ENCODE results near the gene C19orf33.

C19orf33 gene

DNA sequence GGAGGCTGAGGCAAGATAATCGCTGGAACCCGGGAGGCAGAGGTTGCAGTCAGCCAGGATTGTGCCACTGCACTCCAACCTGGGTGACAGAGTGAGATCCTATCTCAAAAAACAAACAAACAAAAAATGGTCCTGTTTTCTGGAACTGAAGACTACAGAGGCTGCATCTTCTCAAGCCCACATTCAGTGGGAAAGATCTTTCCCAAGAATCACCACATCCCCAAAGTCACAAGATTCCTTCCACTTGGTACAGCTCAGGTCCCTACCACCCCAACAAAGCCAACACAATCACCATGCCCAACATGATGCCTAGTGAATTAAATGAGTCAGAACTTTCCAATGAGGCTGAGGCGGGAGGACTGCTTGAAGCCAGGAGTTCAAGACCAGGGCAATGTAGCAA is 46.8 kb downstream of the C19orf33 start:
- Histone ChIP-seq H3K4me1 (no peaks in the 10 kb centered on the region), H3K79me2 (no peaks in the 10 kb centered on the region), H3K9ac (no peak overlapping the region), H3K27ac (no peak overlapping the region), H2AFZ (no peak overlapping the region), H3K4me2 (ENCODE audit: low read length) (no peak overlapping the region), H3K36me3 (ENCODE audit: control insufficient read depth, insufficient read depth, low read length) (no peaks in the 10 kb centered on the region), H3K9me3 (ENCODE audit: control insufficient read depth, low read length) (no peaks in the 10 kb centered on the region), H3K27me3 (ENCODE audit: control insufficient read depth, insufficient read depth, low read length) (no peaks in the 10 kb centered on the region), H3K4me3 (ENCODE audit: low read depth, low read length) (no peak overlapping the region)
- TF ChIP-seq, protein P1, sequence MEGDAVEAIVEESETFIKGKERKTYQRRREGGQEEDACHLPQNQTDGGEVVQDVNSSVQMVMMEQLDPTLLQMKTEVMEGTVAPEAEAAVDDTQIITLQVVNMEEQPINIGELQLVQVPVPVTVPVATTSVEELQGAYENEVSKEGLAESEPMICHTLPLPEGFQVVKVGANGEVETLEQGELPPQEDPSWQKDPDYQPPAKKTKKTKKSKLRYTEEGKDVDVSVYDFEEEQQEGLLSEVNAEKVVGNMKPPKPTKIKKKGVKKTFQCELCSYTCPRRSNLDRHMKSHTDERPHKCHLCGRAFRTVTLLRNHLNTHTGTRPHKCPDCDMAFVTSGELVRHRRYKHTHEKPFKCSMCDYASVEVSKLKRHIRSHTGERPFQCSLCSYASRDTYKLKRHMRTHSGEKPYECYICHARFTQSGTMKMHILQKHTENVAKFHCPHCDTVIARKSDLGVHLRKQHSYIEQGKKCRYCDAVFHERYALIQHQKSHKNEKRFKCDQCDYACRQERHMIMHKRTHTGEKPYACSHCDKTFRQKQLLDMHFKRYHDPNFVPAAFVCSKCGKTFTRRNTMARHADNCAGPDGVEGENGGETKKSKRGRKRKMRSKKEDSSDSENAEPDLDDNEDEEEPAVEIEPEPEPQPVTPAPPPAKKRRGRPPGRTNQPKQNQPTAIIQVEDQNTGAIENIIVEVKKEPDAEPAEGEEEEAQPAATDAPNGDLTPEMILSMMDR (IDR thresholded peaks at IDR 0.05), result no peak

DNA sequence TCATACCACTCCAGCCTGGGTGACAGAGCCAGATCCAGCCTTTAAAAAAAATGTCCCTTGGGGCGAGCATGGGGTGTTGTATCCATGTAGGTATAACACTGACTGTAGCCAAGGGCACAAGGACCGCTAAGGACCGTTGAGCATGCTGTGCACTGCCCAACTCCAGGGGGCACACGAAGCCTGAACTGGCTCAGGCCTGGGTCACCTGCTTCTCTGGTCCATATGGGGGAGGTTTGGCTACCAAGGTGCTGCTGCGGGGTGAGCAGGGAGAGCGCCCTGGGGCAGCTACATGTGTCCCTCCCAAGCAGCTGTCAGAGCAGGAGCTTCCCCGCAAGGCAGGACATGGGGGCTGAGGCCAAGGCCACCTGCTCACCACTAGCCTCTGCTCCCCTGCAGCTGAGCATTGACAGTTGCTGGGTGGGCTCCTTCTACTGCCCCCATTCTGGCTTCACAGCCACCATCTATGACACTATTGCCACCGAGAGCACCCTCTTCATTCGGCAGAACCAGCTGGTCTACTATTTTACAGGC is 47.9 kb downstream of the C19orf33 start:
- Histone ChIP-seq H3K27ac (no peak overlapping the region), H3K36me3 (ENCODE audit: control insufficient read depth, insufficient read depth, low read length) (no peaks in the 10 kb centered on the region), H3K4me2 (ENCODE audit: low read length) (no peak overlapping the region), H3K9me3 (ENCODE audit: control insufficient read depth, low read length) (no peaks in the 10 kb centered on the region), H3K4me1 (no peaks in the 10 kb centered on the region), H3K4me3 (ENCODE audit: low read depth, low read length) (no peak overlapping the region), H3K79me2 (no peaks in the 10 kb centered on the region), H3K9ac (no peak overlapping the region), H3K27me3 (ENCODE audit: control insufficient read depth, insufficient read depth, low read length) (no peaks in the 10 kb centered on the region), H2AFZ (no peak overlapping the region)
- TF ChIP-seq, protein P1 (IDR thresholded peaks at IDR 0.05), result no peak

DNA sequence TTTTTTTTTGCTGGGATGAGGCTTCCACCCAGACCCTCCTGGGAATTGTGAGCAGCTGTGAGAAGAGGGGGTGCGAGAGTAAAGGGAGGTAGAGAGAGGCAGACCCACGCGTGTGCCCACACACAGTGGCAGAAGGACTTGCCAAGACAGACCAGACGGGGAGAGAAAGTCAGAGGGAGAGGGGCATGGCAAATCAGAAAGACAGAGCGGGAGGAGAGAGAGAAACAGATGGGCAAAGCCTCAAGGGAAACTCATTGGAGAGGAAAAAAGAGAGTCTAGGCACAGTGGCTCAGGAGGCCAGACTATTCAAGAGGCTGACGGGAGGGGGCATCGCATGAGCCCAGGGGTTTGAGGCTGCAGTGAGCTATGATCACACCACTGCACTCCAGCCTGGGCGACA is 48.6 kb downstream of the C19orf33 start:
- Histone ChIP-seq H3K4me2 (ENCODE audit: low read length) (no peak overlapping the region), H3K36me3 (ENCODE audit: control insufficient read depth, insufficient read depth, low read length) (no peaks in the 10 kb centered on the region)
- TF ChIP-seq, protein P1 (IDR thresholded peaks at IDR 0.05), result no peak

More for the DNA sequence above, 48.6 kb downstream of the C19orf33 start:
- Histone ChIP-seq H3K27ac (no peak overlapping the region), H3K27me3 (ENCODE audit: control insufficient read depth, insufficient read depth, low read length) (no peaks in the 10 kb centered on the region), H3K79me2 (no peaks in the 10 kb centered on the region), H3K9me3 (ENCODE audit: control insufficient read depth, low read length) (no peaks in the 10 kb centered on the region), H2AFZ (no peak overlapping the region), H3K9ac (no peak overlapping the region), H3K4me3 (ENCODE audit: low read depth, low read length) (no peak overlapping the region), H3K4me1 (no peaks in the 10 kb centered on the region)
